Large intestine (tissue), 3 donors: ENCODE measurements around the gene OR5V1. TPM values are rescaled to one million over a fixed set of nuclear protein-coding genes. Genes with fewer than 3 reads are reported as not detected.
"Not testable (repeated sequence)": the region's sequence is repeated elsewhere in the genome, so short reads cannot be mapped to it uniquely, and the experiment has no call there.

Source experiments
- DNase-seq, 2 donors: peaks; one replicate each; pipeline versions ENCODE4 v3.0.0 to v3.0.0-alpha.2; 2013
- H3K27ac ChIP-seq: one replicate; pipeline ENCODE4 v1.5.1; 2013; ENCODE audit warnings: low read length
- H3K27me3 ChIP-seq: 2 replicates; pipeline ENCODE4 v1.6.1; 2013; ENCODE audit warnings: low read length; ENCODE audit not compliant: control insufficient read depth, insufficient read depth
- H3K36me3 ChIP-seq: 2 replicates; pipeline ENCODE4 v1.6.1; 2013; ENCODE audit warnings: low read length; ENCODE audit not compliant: control insufficient read depth, insufficient read depth
- H3K4me1 ChIP-seq: one replicate; pipeline ENCODE4 v1.6.1; 2013; ENCODE audit warnings: low read length; ENCODE audit not compliant: control insufficient read depth, insufficient read depth
- H3K4me3 ChIP-seq: one replicate; pipeline ENCODE4 v1.5.1; 2013; ENCODE audit warnings: low read length
- H3K9me3 ChIP-seq: one replicate; pipeline ENCODE4 v1.6.1; 2013; ENCODE audit warnings: mild to moderate bottlenecking, low read depth, low read length, moderate library complexity; ENCODE audit not compliant: control insufficient read depth
- WGBS: methylation state at CpG from one replicate; pipeline ENCODE4 v1.1.5; 2013; ENCODE audit warnings: low lambda C conversion rate; ENCODE audit not compliant: insufficient coverage; 5-methylcytosine and 5-hydroxymethylcytosine counted together
- polyA plus RNA-seq: library from polyadenylated mRNA; unstranded; fragments of 120-200 nt; gene quantifications from one replicate; pipeline ENCODE4 v1.2.1, GENCODE V29; 2013

OR5V1 gene
- polyA plus RNA-seq, 1 donor, result not detected

DNA sequence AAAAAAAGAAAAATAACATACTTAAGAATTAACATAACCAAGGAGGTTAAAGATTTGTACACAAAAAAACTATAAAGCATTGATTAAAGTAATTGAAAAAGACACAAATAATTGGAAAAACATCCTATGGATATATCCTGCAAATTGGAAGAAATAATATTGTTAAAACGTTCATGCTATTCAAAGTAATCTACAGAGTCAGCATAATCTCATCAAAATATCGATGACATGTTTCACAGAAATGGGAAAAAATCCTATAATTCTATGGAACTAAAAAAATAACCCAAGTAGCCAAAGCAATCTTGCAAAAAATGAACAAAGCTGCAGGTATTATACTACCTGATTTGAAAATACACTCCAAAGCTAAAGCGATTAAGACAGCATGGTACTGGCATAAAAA is 23.3 kb downstream of the OR5V1 start:
- no peak for DNase-seq
- H3K9me3 ChIP-seq, result no peaks in the 10 kb centered on the region
- 77% methylated on average over 2 of the region's 3 CpGs for WGBS

DNA sequence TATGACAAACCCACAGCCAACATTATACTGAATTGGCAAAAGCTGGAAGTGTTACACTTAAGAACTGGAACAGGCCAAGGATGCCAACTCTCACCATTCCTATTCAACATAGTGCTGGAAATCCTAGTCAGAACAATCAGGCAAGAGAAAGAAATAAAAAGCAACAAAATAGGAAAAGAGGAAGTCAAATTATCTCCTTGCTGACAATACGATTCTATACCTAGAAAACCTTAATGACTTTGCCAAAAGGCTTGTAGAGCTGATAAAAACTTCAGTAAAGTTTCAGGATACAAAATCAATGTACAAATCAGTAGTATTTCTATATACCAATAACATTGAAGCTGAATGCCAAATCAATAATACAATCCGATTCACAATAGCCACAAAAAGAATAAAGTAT is 32.4 kb downstream of the OR5V1 start:
- H3K4me3 ChIP-seq, result no peak overlapping the region

More for the DNA sequence above, 23.3 kb downstream of the OR5V1 start:
- H3K27ac ChIP-seq, result no peak overlapping the region
- no peaks in the 10 kb centered on the region for H3K4me1 ChIP-seq
- no peak overlapping the region for H3K4me3 ChIP-seq
- no peaks in the 10 kb centered on the region for H3K36me3 ChIP-seq
- no peaks in the 10 kb centered on the region for H3K27me3 ChIP-seq

DNA sequence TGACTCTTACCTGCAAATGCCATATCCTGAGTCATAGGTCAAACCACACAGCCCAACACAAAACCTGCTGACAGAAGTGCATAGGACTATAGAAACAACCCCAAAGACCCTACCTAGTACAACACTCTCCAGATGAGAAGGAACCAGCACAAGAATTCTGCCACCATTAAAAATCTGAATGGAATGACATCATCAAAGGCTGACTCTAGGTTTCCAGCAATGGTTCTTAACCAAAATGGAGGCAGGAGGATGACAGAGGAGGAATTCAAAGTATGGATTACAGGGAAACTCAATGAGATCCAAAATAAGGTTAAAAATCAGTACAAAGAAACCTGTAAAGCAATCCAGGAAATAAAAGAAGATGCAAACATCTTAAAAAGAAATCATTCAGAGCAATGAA is 36.0 kb downstream of the OR5V1 start:
- Histone ChIP-seq H3K27me3 (no peaks in the 10 kb centered on the region), H3K4me1 (no peaks in the 10 kb centered on the region), H3K27ac (no peak overlapping the region), H3K36me3 (no peaks in the 10 kb centered on the region), H3K9me3 (no peaks in the 10 kb centered on the region), H3K4me3 (no peak overlapping the region)
- no peak for DNase-seq

More for the DNA sequence above, 32.4 kb downstream of the OR5V1 start:
- DNase-seq, result no peak
- H3K4me1 ChIP-seq, result no peaks in the 10 kb centered on the region
- H3K27me3 ChIP-seq, result no peaks in the 10 kb centered on the region
- no peaks in the 10 kb centered on the region for H3K9me3 ChIP-seq
- WGBS, result 100% methylated on average over 1 of the region's 2 CpGs
- H3K36me3 ChIP-seq, result no peaks in the 10 kb centered on the region
- H3K27ac ChIP-seq, result no peak overlapping the region

DNA sequence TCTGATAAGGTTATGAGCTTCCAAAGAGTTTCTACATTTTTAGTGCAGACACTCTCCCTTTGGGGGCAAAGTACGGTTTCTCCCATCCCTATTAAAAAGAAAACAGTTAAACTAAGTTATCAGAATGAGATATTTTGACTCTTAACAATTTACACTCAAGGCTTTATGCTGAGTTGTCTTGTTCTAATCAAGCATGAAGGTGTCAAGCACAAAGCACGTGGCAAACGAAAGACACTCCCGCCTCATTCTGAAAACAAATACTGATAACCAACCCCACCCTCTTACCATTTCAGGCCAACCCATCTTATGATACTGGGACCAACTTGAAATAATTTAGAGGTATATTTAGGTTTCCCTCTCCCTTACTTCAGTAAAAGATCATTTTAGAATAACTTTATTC is 42.9 kb downstream of the OR5V1 start:
- Histone ChIP-seq H3K36me3 (no peaks in the 10 kb centered on the region), H3K4me1 (no peaks in the 10 kb centered on the region), H3K27ac (no peak overlapping the region), H3K4me3 (no peak overlapping the region), H3K27me3 (no peaks in the 10 kb centered on the region), H3K9me3 (no peaks in the 10 kb centered on the region)
- DNase-seq, result no peak
- 50% methylated on average over 1 of the region's 4 CpGs for WGBS

DNA sequence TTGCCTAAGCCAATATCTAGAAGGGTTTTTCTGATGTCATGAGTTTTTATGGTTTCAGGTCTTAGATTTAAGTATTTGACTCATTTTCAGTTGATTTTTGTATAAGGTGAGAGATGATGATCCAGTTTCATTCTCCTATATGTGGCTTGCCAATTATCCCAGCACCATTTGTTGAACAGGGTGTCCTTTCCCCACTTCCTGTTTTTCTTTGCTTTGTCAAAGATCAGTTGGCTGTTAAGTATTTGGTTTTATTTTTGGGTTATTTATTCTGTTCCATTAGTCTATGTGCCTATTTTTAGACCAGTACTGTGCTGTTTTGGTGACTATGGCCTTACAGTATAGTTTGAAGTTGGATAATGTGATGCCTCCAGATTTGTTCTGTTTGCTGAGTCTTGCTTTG is 45.3 kb downstream of the OR5V1 start:
- not testable (repeated sequence) for H3K36me3 ChIP-seq, H3K27ac ChIP-seq, H3K27me3 ChIP-seq, H3K9me3 ChIP-seq, H3K4me3 ChIP-seq, DNase-seq, H3K4me1 ChIP-seq

DNA sequence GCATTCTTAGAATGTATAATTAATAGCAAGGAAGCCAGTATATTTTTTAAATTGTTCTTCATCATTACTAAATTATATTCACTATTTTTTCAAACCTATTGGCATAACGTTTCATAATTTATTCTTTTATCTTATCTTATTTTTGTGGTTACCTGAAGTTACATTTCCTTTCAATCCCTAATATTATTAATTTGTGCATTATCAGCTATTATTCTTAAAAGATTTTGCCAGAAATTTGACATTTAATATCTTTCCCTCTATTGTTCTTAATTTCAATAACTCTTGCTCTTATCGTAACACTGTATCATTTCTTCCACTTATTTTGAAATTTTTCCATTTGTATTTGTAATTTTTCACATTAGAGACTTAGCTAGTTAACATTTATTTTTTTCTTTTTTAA is 48.7 kb downstream of the OR5V1 start:
- H3K4me3 ChIP-seq, result no peak overlapping the region
- H3K4me1 ChIP-seq, result no peaks in the 10 kb centered on the region
- 78% methylated on average over 2 of the region's 2 CpGs for WGBS
- no peaks in the 10 kb centered on the region for H3K27me3 ChIP-seq
- no peaks in the 10 kb centered on the region for H3K36me3 ChIP-seq
- H3K9me3 ChIP-seq, result no peaks in the 10 kb centered on the region
- DNase-seq, result no peak
- no peak overlapping the region for H3K27ac ChIP-seq

Other genes with a start within 250 kb of the OR5V1 start
- gene OR2J2, start 198.0 kb downstream of the OR5V1 start, polyA plus RNA-seq, result not detected
- gene OR14J1, start 67.2 kb downstream of the OR5V1 start, polyA plus RNA-seq, result not detected
- gene OR12D3, start 6.4 kb upstream of the OR5V1 start, polyA plus RNA-seq, result not detected
- not detected for gene OR12D2, start 26.8 kb upstream of the OR5V1 start, polyA plus RNA-seq
- gene OR12D1, start 46.1 kb upstream of the OR5V1 start, polyA plus RNA-seq, result not detected
- gene OR10C1, start 70.4 kb upstream of the OR5V1 start, polyA plus RNA-seq, result not detected
- not detected for gene OR11A1, start 88.2 kb upstream of the OR5V1 start, polyA plus RNA-seq
- not detected for gene OR2H1, start 88.3 kb upstream of the OR5V1 start, polyA plus RNA-seq
- gene MAS1L, start 119.1 kb upstream of the OR5V1 start, polyA plus RNA-seq, result not detected
- gene UBD, start 190.9 kb upstream of the OR5V1 start, polyA plus RNA-seq, result 8.1 TPM
- 0.03 TPM for gene OR2H2, start 216.3 kb upstream of the OR5V1 start, polyA plus RNA-seq